SK-N-SH treated with all-trans-retinoic acid at 6 μM for 48 hours (cell line): ENCODE results near the gene MELK.

Experiments
- ATAC-seq: fragments of 200-7000 bp; cut with Tn5 transposase; 3 replicates; pipeline ENCODE4 v1.9.1; 2020; ENCODE audit warnings: mild to moderate bottlenecking, moderate library complexity
- ARNTL ChIP-seq: fragments of 450-650 bp; formaldehyde crosslinking; IDR thresholded peaks from 2 replicates; pipeline ENCODE4 v1.5.0; 2020; ENCODE audit warnings: low read depth, mild to moderate bottlenecking, moderate library complexity, borderline replicate concordance
- BACH2 ChIP-seq: fragments of 250-450 bp; sonication (Bioruptor Pico); IDR thresholded peaks from 2 replicates; pipeline ENCODE4 v1.9.0; 2021; ENCODE audit warnings: mild to moderate bottlenecking, borderline replicate concordance
- CSDC2 ChIP-seq: fragments of 250-450 bp; sonication (Bioruptor Pico); IDR thresholded peaks from 2 replicates; pipeline ENCODE4 v1.5.0; 2020; ENCODE audit warnings: mild to moderate bottlenecking, moderate library complexity
- GLIS3 ChIP-seq: fragments of 250-450 bp; sonication (Bioruptor Pico); IDR thresholded peaks from 2 replicates; pipeline ENCODE4 v1.5.0; 2020; ENCODE audit warnings: mild to moderate bottlenecking, moderate library complexity
- ISL1 ChIP-seq: fragments of 250-450 bp; sonication (Bioruptor Pico); IDR thresholded peaks from 2 replicates; pipeline ENCODE4 v2.1.2; 2022; ENCODE audit warnings: mild to moderate bottlenecking, moderate library complexity
- POU6F1 ChIP-seq: fragments of 250-450 bp; sonication (Bioruptor Pico); IDR thresholded peaks from 2 replicates; pipeline ENCODE4 v1.8.0; 2021; ENCODE audit warnings: low read depth, mild to moderate bottlenecking, moderate library complexity, borderline replicate concordance
- PPARA ChIP-seq: fragments of 250-450 bp; sonication (Bioruptor Pico); IDR thresholded peaks from 2 replicates; pipeline ENCODE4 v1.5.0; 2020; ENCODE audit warnings: mild to moderate bottlenecking, borderline replicate concordance
- RARB ChIP-seq: fragments of 250-450 bp; sonication (Bioruptor Pico); IDR thresholded peaks from 2 replicates; pipeline ENCODE4 v1.8.0; 2021; ENCODE audit warnings: mild to moderate bottlenecking, moderate library complexity
- SNAI2 ChIP-seq: fragments of 250-450 bp; sonication (Bioruptor Pico); IDR thresholded peaks from 2 replicates; pipeline ENCODE4 v1.5.0; 2020; ENCODE audit warnings: mild to moderate bottlenecking, moderate library complexity
- TCF4 ChIP-seq: fragments of 250-450 bp; sonication (Bioruptor Pico); IDR thresholded peaks from 2 replicates; pipeline ENCODE4 v1.8.0; 2021; ENCODE audit warnings: mild to moderate bottlenecking, moderate library complexity, borderline replicate concordance
- ZFP3 ChIP-seq: fragments of 250-450 bp; sonication (Bioruptor Pico); IDR thresholded peaks from 2 replicates; pipeline ENCODE4 v1.5.0; 2020; ENCODE audit warnings: mild to moderate bottlenecking, moderate library complexity
- ZNF565 ChIP-seq: fragments of 450-650 bp; formaldehyde crosslinking; conservative IDR thresholded peaks from 2 replicates; pipeline ENCODE4 v1.5.0; 2020; ENCODE audit warnings: low read depth, mild to moderate bottlenecking, moderate library complexity
- ZNF70 ChIP-seq: fragments of 450-650 bp; formaldehyde crosslinking; IDR thresholded peaks from 2 replicates; pipeline ENCODE4 v1.5.0; 2020; ENCODE audit warnings: mild to moderate bottlenecking, moderate library complexity
- TF ChIP-seq, protein P1 (sequence below): fragments of 250-450 bp; sonication (Bioruptor Pico); IDR thresholded peaks from 2 replicates; pipeline ENCODE4 v1.5.1; 2020; ENCODE audit warnings: low read depth, mild to moderate bottlenecking, moderate library complexity
- TF ChIP-seq, protein P2 (sequence below): fragments of 250-450 bp; sonication (Bioruptor Pico); IDR thresholded peaks from 2 replicates; pipeline ENCODE4 v1.5.1; 2021; ENCODE audit warnings: mild to moderate bottlenecking, moderate library complexity
- TF ChIP-seq, protein P3 (sequence below): fragments of 250-450 bp; sonication (Bioruptor Pico); IDR thresholded peaks from 2 replicates; pipeline ENCODE4 v1.5.0; 2020; ENCODE audit warnings: mild to moderate bottlenecking, moderate library complexity

Gene MELK

DNA sequence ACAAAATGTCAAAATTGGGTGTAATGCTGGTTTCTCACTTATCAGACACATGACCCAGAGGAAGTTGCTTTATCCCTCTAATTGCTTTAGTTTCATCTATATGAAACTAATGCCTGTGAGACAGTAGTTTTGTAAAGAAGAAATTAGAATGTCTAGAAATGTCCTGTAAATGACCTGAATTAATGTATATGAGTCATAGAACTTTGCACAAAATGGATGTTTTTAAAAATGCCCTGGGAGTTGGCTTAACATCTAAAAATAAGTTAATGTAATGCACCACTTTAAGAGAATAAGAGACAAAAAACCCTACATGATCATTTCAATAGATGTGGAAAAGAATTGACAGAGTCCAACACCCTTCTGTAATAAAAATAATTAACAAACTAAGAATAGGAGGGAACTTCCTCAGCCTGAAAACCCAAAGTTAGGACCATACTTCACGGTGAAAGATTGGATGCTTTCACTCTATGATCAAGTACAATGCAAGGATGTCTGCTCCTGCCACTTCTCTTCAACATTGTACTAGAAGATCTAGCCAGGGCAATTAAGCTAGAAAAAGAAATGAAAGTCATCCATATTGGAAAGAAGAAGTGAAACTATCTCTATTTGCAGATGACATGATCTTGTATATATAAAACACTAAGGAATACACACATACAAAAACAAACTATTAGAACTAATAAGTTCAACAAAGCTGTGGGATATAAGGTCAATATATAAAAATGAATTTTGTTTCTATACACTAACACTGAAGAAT, 117.9 kb downstream of the MELK start:
- TF ChIP-seq ZNF565 (CRISPR knock-in tag): no peak
- TF ChIP-seq PPARA (CRISPR knock-in tag): no peak
- TF ChIP-seq RARB (CRISPR knock-in tag): no peak
- TF ChIP-seq ZNF70 (CRISPR knock-in tag): no peak
- no peak for TF ChIP-seq ISL1
- no peak for ATAC-seq

DNA sequence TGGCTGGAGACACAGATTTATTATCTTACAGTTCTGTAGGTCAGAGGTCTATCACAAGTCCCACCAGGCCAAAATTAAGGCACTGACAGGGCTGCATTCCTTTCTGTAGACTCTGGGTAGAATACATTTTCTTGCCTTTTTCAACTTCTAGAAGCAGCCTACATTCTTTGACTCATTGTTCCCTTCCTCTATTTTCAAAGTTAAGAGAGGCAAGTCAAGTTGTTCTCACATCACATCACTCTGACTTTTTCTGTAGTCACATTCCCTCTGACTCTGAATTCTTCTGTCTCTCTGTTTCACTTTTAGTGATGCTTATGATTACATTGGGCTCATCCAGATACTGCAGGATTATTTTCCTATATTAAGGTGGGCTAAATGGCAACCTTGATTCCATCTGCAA, 119.0 kb downstream of the MELK start:
- no peak for ATAC-seq
- TF ChIP-seq, protein P1, sequence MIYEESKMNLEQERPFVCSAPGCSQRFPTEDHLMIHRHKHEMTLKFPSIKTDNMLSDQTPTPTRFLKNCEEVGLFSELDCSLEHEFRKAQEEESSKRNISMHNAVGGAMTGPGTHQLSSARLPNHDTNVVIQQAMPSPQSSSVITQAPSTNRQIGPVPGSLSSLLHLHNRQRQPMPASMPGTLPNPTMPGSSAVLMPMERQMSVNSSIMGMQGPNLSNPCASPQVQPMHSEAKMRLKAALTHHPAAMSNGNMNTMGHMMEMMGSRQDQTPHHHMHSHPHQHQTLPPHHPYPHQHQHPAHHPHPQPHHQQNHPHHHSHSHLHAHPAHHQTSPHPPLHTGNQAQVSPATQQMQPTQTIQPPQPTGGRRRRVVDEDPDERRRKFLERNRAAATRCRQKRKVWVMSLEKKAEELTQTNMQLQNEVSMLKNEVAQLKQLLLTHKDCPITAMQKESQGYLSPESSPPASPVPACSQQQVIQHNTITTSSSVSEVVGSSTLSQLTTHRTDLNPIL: no peak
- TF ChIP-seq RARB (CRISPR knock-in tag) (no peak), CSDC2 (CRISPR knock-in tag) (no peak), POU6F1 (no peak)

GRCh38 chr9:36698984-36699383, 126.3 kb downstream of the MELK start:
- no peak for ATAC-seq
- no peak for TF ChIP-seq ARNTL

DNA sequence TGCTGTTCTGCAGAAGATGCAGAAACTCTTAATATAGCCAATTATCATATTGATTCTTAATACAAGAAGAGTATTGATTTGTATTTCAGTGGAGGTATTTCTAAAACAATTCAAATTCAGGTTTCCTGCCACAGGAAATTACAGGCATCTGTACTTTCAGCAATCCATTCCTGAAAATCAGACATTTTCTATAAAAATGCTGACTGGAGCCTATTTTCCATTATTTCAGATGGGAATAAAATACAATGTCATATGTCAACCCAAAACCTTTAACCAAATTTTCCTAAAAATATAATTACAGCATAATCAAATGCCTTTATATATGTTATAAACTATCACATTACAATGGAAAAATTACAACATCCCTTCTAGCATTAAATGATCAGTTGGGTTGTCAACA, 131.5 kb downstream of the MELK start:
- no peak for TF ChIP-seq BACH2 (CRISPR knock-in tag)
- no peak for TF ChIP-seq ZNF70 (CRISPR knock-in tag)
- no peak for TF ChIP-seq TCF4 (CRISPR knock-in tag)
- TF ChIP-seq, protein P2, sequence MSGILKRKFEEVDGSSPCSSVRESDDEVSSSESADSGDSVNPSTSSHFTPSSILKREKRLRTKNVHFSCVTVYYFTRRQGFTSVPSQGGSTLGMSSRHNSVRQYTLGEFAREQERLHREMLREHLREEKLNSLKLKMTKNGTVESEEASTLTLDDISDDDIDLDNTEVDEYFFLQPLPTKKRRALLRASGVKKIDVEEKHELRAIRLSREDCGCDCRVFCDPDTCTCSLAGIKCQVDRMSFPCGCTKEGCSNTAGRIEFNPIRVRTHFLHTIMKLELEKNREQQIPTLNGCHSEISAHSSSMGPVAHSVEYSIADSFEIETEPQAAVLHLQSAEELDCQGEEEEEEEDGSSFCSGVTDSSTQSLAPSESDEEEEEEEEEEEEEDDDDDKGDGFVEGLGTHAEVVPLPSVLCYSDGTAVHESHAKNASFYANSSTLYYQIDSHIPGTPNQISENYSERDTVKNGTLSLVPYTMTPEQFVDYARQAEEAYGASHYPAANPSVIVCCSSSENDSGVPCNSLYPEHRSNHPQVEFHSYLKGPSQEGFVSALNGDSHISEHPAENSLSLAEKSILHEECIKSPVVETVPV (CRISPR knock-in tag): no peak
- no peak for TF ChIP-seq ISL1
- TF ChIP-seq ZFP3 (CRISPR knock-in tag): no peak
- TF ChIP-seq, protein P1: no peak
- TF ChIP-seq, protein P3, sequence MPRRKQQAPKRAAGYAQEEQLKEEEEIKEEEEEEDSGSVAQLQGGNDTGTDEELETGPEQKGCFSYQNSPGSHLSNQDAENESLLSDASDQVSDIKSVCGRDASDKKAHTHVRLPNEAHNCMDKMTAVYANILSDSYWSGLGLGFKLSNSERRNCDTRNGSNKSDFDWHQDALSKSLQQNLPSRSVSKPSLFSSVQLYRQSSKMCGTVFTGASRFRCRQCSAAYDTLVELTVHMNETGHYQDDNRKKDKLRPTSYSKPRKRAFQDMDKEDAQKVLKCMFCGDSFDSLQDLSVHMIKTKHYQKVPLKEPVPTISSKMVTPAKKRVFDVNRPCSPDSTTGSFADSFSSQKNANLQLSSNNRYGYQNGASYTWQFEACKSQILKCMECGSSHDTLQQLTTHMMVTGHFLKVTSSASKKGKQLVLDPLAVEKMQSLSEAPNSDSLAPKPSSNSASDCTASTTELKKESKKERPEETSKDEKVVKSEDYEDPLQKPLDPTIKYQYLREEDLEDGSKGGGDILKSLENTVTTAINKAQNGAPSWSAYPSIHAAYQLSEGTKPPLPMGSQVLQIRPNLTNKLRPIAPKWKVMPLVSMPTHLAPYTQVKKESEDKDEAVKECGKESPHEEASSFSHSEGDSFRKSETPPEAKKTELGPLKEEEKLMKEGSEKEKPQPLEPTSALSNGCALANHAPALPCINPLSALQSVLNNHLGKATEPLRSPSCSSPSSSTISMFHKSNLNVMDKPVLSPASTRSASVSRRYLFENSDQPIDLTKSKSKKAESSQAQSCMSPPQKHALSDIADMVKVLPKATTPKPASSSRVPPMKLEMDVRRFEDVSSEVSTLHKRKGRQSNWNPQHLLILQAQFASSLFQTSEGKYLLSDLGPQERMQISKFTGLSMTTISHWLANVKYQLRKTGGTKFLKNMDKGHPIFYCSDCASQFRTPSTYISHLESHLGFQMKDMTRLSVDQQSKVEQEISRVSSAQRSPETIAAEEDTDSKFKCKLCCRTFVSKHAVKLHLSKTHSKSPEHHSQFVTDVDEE (CRISPR knock-in tag): no peak
- TF ChIP-seq GLIS3 (CRISPR knock-in tag): no peak
- no peak for TF ChIP-seq SNAI2 (CRISPR knock-in tag)
- ATAC-seq: no peak
